ENCODE data around the gene KCND3. TPM values are rescaled to one million over a fixed set of nuclear protein-coding genes. Genes with fewer than 3 reads are reported as not detected.
A peak's percentile ranks its signal among the peaks of the same experiment; 100 is the strongest.

The KCND3 gene
- total and polyA plus RNA-seq, 8 donors, result 2.5 to 18.6 (median 6.9) TPM

- H3K9me3 ChIP-seq, result no peaks in the 10 kb centered on the region
- DNase-seq (no peak), FAIRE-seq (no peak), ATAC-seq (no peak)
- H3K4me1 ChIP-seq, result no peaks in the 10 kb centered on the region
- no peaks in the 10 kb centered on the region for H3K27me3 ChIP-seq
- 84 to 90% methylated on average over 3 of the region's 3 CpGs for WGBS, 2 donors
- no peak for TF ChIP-seq CTCF (IDR thresholded peaks at IDR 0.05)
- intact Hi-C loops (cut with DNase I), result no loop called here
- H3K27ac ChIP-seq, result no peak overlapping the region
- H3K4me3 ChIP-seq, result no peak overlapping the region
- no peaks in the 10 kb centered on the region for H3K36me3 ChIP-seq
Observed at GRCh38 chr1:111938536-111938935, 50.9 kb downstream of the KCND3 start.

GRCh38 chr1:111938123-111938522 is 51.3 kb downstream of the KCND3 start:
- ATAC-seq (no peak), FAIRE-seq (no peak), DNase-seq (no peak)
- no peak overlapping the region for H3K27ac ChIP-seq
- H3K4me1 ChIP-seq, result no peaks in the 10 kb centered on the region
- H3K9me3 ChIP-seq, result no peaks in the 10 kb centered on the region
- WGBS, 2 donors, result 0 to 67% methylated on average over 1 of the region's 1 CpG
- no peaks in the 10 kb centered on the region for H3K27me3 ChIP-seq
- intact Hi-C loops (cut with DNase I), result no loop called here
- H3K4me3 ChIP-seq, result no peak overlapping the region
- H3K36me3 ChIP-seq, result no peaks in the 10 kb centered on the region
- no peak for TF ChIP-seq CTCF (IDR thresholded peaks at IDR 0.05)

- no peaks in the 10 kb centered on the region for H3K4me1 ChIP-seq
- H3K9me3 ChIP-seq, result no peaks in the 10 kb centered on the region
- ATAC-seq, result peak in 1 of 4 donors; percentile 14
- DNase-seq, result no peak
- no peak for FAIRE-seq
- H3K27me3 ChIP-seq, result no peaks in the 10 kb centered on the region
- no peak overlapping the region for H3K4me3 ChIP-seq
- no peaks in the 10 kb centered on the region for H3K36me3 ChIP-seq
- no peak for TF ChIP-seq CTCF (IDR thresholded peaks at IDR 0.05)
- 51 to 70% methylated on average over 6 of the region's 6 CpGs for WGBS, 2 donors
- H3K27ac ChIP-seq, result no peak overlapping the region
- intact Hi-C loops (cut with DNase I), result no loop called here
Observed at GRCh38 chr1:111937147-111937725, 52.2 kb downstream of the KCND3 start.

- H3K36me3 ChIP-seq, result no peaks in the 10 kb centered on the region
- FAIRE-seq (no peak), DNase-seq (no peak), ATAC-seq (no peak)
- no peaks in the 10 kb centered on the region for H3K4me1 ChIP-seq
- H3K9me3 ChIP-seq, result no peaks in the 10 kb centered on the region
- H3K4me3 ChIP-seq, result no peak overlapping the region
- intact Hi-C loops (cut with DNase I), result no loop called here
- no peaks in the 10 kb centered on the region for H3K27me3 ChIP-seq
- H3K27ac ChIP-seq, result no peak overlapping the region
- no peak for TF ChIP-seq CTCF (IDR thresholded peaks at IDR 0.05)
- 78 to 89% methylated on average over 9 to 10 of the region's 10 CpGs for WGBS, 2 donors
Observed at GRCh38 chr1:111934106-111934852, 55.2 kb downstream of the KCND3 start.

GRCh38 chr1:111930356-111930755 is 59.1 kb downstream of the KCND3 start:
- no peak for TF ChIP-seq CTCF (IDR thresholded peaks at IDR 0.05)
- Histone ChIP-seq H3K27ac (no peak overlapping the region), H3K9me3 (no peaks in the 10 kb centered on the region), H3K27me3 (no peaks in the 10 kb centered on the region), H3K36me3 (no peaks in the 10 kb centered on the region), H3K4me1 (no peaks in the 10 kb centered on the region), H3K4me3 (no peak overlapping the region)
- ATAC-seq, result no peak
- intact Hi-C loops (cut with DNase I), result no loop called here
- 76 to 94% methylated on average over 3 of the region's 3 CpGs for WGBS, 2 donors
- DNase-seq, result no peak
- FAIRE-seq, result no peak

Data from pancreas (tissue), 10 donors.